HepG2 (cell line): ENCODE results near the gene PTGES.

Source experiments
- ARID5B ChIP-seq: IDR thresholded peaks from 2 replicates; pipeline ENCODE4 v1.4.0; 2020; ENCODE audit warnings: mild to moderate bottlenecking, missing genetic modification reagents
- BRCA1 ChIP-seq: sonication (generic); formaldehyde crosslinking; IDR thresholded peaks from 2 replicates; pipeline ENCODE4 v1.4.0; 2020; ENCODE audit warnings: missing genetic modification reagents
- CTCF ChIP-seq: sonication (generic); formaldehyde crosslinking; IDR thresholded peaks from 2 replicates; pipeline ENCODE4 v1.5.0; 2020; ENCODE audit warnings: mild to moderate bottlenecking, missing genetic modification reagents, moderate library complexity
- JUNB ChIP-seq: sonication (generic); formaldehyde crosslinking; IDR thresholded peaks from 2 replicates; pipeline ENCODE4 v1.8.0; 2022; ENCODE audit warnings: missing genetic modification reagents, mild to moderate bottlenecking, borderline replicate concordance
- PRPF4 ChIP-seq: fragments of 200-400 bp; formaldehyde crosslinking; IDR thresholded peaks from 2 replicates; pipeline ENCODE4 v1.6.1; 2016; ENCODE audit warnings: low read length, low read depth; ENCODE audit not compliant: poor library complexity, severe bottlenecking
- SIN3A ChIP-seq: IDR thresholded peaks from 2 replicates; pipeline ENCODE4 v1.6.1; 2011; ENCODE audit warnings: low read depth, mild to moderate bottlenecking, control low read depth, low read length, borderline replicate concordance
- STAG1 ChIP-seq: sonication (generic); formaldehyde crosslinking; IDR thresholded peaks from 2 replicates; pipeline ENCODE4 v1.4.0; 2020; ENCODE audit warnings: missing genetic modification reagents
- TCF12 ChIP-seq, 2 experiments: fragments of 450-650 bp in 1 of 2; sonication (generic) in 1 of 2; formaldehyde crosslinking in 1 of 2; IDR thresholded peaks; 2 replicates each; pipeline versions ENCODE4 v1.6.1 to v1.8.0; 2017 to 2022; ENCODE audit warnings: antibody characterized with exemption in 1 of 2, mild to moderate bottlenecking in 1 of 2, missing genetic modification reagents in 1 of 2, moderate library complexity in 1 of 2
- YY1 ChIP-seq: IDR thresholded peaks from 2 replicates; pipeline ENCODE4 v1.6.1; 2011; ENCODE audit warnings: low read length, low read depth, moderate library complexity, mild to moderate bottlenecking; ENCODE audit not compliant: insufficient read depth, insufficient replicate concordance
- ZNF451 ChIP-seq: sonication (generic); formaldehyde crosslinking; IDR thresholded peaks from 2 replicates; pipeline ENCODE4 v1.5.0; 2020; ENCODE audit warnings: mild to moderate bottlenecking, missing genetic modification reagents

- TF ChIP-seq ZNF451 (CRISPR knock-in tag) (no peak), PRPF4 (no peak), JUNB (CRISPR knock-in tag) (no peak), TCF12 (IDR thresholded peaks at IDR 0.05) (no peak), TCF12 (CRISPR knock-in tag; IDR thresholded peaks at IDR 0.05) (no peak), YY1 (no peak), CTCF (CRISPR knock-in tag) (no peak), BRCA1 (CRISPR knock-in tag) (no peak), STAG1 (CRISPR knock-in tag) (no peak), SIN3A (no peak), ARID5B (CRISPR knock-in tag) (no peak)
Observed at GRCh38 chr9:129728744-129729143, 24.1 kb downstream of the PTGES start.
